ENCODE data around the gene NHLRC3.
A peak's percentile ranks its signal among the peaks of the same experiment; 100 is the strongest.

NHLRC3 gene

DNA sequence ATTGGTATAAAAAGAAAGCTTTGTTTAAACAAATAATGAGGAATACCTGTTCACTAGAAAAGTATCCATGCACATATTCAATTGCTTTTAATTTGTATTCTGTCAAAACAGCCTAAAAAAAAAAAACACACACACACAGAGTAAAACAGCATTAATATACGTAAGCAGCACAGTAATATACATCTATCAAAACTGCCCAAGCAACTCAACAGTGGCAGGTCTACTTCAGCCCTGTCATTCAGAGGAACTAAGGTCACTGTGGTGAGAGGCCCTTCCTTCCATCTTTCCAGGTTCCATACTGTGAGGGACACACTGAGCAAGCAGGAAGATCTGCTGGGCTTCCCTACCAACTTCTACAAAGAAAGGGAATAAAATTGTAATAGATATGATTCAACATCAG is 4.2 kb upstream of the NHLRC3 start:
- DNase-seq (ENCODE audit: extremely low read depth, low read depth): no peak
- no peak overlapping the region for H3K4me3 ChIP-seq (replicated peaks; ENCODE audit: low read depth, low read length)
- TF ChIP-seq, protein P1, sequence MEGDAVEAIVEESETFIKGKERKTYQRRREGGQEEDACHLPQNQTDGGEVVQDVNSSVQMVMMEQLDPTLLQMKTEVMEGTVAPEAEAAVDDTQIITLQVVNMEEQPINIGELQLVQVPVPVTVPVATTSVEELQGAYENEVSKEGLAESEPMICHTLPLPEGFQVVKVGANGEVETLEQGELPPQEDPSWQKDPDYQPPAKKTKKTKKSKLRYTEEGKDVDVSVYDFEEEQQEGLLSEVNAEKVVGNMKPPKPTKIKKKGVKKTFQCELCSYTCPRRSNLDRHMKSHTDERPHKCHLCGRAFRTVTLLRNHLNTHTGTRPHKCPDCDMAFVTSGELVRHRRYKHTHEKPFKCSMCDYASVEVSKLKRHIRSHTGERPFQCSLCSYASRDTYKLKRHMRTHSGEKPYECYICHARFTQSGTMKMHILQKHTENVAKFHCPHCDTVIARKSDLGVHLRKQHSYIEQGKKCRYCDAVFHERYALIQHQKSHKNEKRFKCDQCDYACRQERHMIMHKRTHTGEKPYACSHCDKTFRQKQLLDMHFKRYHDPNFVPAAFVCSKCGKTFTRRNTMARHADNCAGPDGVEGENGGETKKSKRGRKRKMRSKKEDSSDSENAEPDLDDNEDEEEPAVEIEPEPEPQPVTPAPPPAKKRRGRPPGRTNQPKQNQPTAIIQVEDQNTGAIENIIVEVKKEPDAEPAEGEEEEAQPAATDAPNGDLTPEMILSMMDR (IDR thresholded peaks at IDR 0.05; ENCODE audit: low read depth, low read length, missing control alignments): no peak

DNA sequence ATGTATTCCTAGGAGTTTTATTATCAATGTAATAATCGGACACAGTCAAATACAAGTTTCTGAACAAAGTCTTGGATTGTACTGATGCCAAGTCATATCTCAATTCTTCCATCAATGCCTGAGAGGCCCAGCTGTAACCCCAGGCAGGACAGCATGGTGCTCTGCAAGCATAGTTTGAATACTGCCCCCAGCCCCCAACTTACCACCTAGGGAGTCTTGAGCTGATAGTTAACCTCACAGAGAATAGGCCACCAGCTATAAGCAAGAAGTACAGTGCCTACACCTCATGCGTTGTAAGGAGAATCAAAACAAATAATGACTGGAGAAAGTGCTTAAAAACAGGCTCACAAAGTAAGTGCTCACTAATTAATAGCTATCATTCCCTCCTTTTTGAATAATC is 3.1 kb upstream of the NHLRC3 start:
- peak overlapping the region; percentile 81 for H3K4me3 ChIP-seq (replicated peaks; ENCODE audit: low read depth, low read length)
- no peak for DNase-seq (ENCODE audit: extremely low read depth, low read depth)
- TF ChIP-seq, protein P1 (IDR thresholded peaks at IDR 0.05; ENCODE audit: low read depth, low read length, missing control alignments): no peak

DNA sequence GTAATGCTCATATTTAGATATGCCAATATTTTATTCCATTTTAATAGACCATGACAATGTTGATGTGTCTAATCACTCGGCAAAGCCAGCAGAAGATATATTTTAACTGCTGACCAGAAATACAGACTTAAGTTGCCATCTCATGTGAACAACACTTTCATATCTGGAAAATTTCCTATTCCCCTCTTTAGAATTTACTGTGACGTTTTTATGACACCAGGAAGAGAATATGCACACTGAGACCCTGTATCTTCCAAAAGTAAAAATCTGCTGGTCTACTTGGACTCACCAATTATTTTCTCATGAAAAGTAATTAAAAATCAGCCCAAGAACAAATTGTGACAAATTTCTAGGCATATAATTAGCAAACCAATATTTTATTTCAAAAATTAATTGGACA is 2.5 kb upstream of the NHLRC3 start:
- DNase-seq (ENCODE audit: extremely low read depth, low read depth): no peak
- peak overlapping the region; percentile 81 for H3K4me3 ChIP-seq (replicated peaks; ENCODE audit: low read depth, low read length)
- TF ChIP-seq, protein P1 (IDR thresholded peaks at IDR 0.05; ENCODE audit: low read depth, low read length, missing control alignments): no peak

GRCh38 chr13:39036212-39036611 is 2.0 kb upstream of the NHLRC3 start:
- TF ChIP-seq, protein P1 (IDR thresholded peaks at IDR 0.05; ENCODE audit: low read depth, low read length, missing control alignments): no peak
- DNase-seq (ENCODE audit: extremely low read depth, low read depth): no peak
- peak overlapping the region; percentile 81 for H3K4me3 ChIP-seq (replicated peaks; ENCODE audit: low read depth, low read length)

DNA sequence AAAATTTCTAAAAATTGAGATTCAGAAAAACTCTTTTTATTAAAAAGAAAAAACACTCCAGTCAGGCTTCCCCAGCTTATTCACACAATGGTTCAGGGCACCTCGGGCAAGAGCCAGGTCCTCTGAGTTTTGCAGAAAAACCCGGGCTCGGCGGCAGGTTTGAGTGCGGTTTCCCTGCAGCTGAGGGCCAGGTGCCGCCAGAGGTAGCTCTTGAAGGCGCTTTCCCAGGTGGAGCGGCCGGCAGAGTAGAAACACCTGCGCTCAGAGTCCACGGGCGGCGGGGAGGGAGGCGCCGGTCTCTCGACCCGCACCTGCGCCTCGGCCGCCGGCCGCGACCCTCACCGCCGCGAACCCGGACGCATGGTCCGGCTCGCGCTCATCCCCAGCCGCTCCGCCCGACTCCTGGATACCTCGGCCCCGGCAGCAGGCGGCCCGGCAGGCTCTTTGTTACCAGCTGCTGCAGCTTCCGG is 811 bp upstream of the NHLRC3 start:
- no peak for DNase-seq (ENCODE audit: extremely low read depth, low read depth)
- TF ChIP-seq, protein P1 (IDR thresholded peaks at IDR 0.05; ENCODE audit: low read depth, low read length, missing control alignments): no peak
- H3K4me3 ChIP-seq (replicated peaks; ENCODE audit: low read depth, low read length): peak overlapping the region; percentile 81

- TF ChIP-seq, protein P1 (IDR thresholded peaks at IDR 0.05; ENCODE audit: low read depth, low read length, missing control alignments): no peak
- H3K4me3 ChIP-seq (replicated peaks; ENCODE audit: low read depth, low read length): peak overlapping the region; percentile 81
- DNase-seq (ENCODE audit: extremely low read depth, low read depth): no peak
These were observed 344 bp downstream of the NHLRC3 start for GRCh38 chr13:39038569-39039030.

- DNase-seq (ENCODE audit: extremely low read depth, low read depth): no peak
- H3K4me3 ChIP-seq (replicated peaks; ENCODE audit: low read depth, low read length): peak overlapping the region; percentile 81
- TF ChIP-seq, protein P1 (IDR thresholded peaks at IDR 0.05; ENCODE audit: low read depth, low read length, missing control alignments): no peak
These were observed 785 bp downstream of the NHLRC3 start for GRCh38 chr13:39039041-39039440.
